Body of pancreas (tissue), 4 donors: ENCODE data around the gene CNTNAP5.

Experiments used
- POLR2A ChIP-seq, 3 donors: fragments of 450-650 bp; IDR thresholded peaks; one replicate each; pipeline ENCODE4 v1.6.1; 2016; ENCODE audit warnings: antibody characterized with exemption in 3 of 3, mild to moderate bottlenecking in 2 of 3
- TF ChIP-seq, protein P1 (sequence below), 7 experiments: fragments of 450-650 bp in 4 of 7; fragments of 200-600 bp in 3 of 7; sonication (generic) in 3 of 7; IDR thresholded peaks; one replicate each; pipeline ENCODE4 v1.5.1; 2016 to 2019; ENCODE audit warnings: antibody characterized with exemption in 7 of 7

DNA sequence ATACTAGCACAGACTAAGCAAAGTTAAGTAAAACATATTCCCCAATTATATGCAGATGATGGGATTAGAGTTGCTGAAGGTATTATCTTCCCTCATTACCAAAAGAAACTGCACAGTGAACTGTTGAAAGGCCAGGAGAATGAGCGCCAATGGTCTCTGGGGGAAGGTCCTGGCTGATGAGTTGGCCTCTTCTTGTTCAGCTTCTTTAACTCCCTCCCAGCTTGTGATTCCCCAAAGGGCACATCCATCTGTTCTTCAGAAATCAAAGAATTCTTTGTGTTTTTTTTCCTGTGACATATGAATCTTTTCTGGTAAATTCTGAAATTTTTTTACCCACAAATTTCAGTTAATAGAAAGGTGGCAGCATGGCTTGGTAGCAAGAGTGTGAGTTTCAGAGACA lies 667.6 kb downstream of the CNTNAP5 start:
- TF ChIP-seq, protein P1, sequence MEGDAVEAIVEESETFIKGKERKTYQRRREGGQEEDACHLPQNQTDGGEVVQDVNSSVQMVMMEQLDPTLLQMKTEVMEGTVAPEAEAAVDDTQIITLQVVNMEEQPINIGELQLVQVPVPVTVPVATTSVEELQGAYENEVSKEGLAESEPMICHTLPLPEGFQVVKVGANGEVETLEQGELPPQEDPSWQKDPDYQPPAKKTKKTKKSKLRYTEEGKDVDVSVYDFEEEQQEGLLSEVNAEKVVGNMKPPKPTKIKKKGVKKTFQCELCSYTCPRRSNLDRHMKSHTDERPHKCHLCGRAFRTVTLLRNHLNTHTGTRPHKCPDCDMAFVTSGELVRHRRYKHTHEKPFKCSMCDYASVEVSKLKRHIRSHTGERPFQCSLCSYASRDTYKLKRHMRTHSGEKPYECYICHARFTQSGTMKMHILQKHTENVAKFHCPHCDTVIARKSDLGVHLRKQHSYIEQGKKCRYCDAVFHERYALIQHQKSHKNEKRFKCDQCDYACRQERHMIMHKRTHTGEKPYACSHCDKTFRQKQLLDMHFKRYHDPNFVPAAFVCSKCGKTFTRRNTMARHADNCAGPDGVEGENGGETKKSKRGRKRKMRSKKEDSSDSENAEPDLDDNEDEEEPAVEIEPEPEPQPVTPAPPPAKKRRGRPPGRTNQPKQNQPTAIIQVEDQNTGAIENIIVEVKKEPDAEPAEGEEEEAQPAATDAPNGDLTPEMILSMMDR (IDR thresholded peaks at IDR 0.05) = no peak
- TF ChIP-seq POLR2A (IDR thresholded peaks at IDR 0.05) = no peak
